OCI-LY7 (cell line): ENCODE data around the gene DBP. TPM values are rescaled to one million over a fixed set of nuclear protein-coding genes. Genes with fewer than 3 reads are reported as not detected.

ENCODE experiments used
- BruUV-seq: library from RNA; stranded (reverse); fragments of 400-500 nt; replicated peaks from 2 replicates; lab custom pipeline; 2021; lab: Mats Ljungman, UMichigan
- CTCF ChIA-PET: fragments of 300-600 bp; sonication (Branson Sonifier 250); formaldehyde crosslinking; loops from one replicate; lab custom pipeline; 2022; ENCODE audit warnings: antibody characterized with exemption; ENCODE audit not compliant: unreplicated experiment; lab: Charles Lee
- POLR2A ChIA-PET: fragments of 300-600 bp; sonication (Branson Sonifier 250); formaldehyde crosslinking; loops from one replicate; lab custom pipeline; 2022; ENCODE audit warnings: antibody characterized with exemption; lab: Charles Lee
- DNase-seq: peaks from one replicate; pipeline ENCODE4 v3.0.0-alpha.2; 2015; ENCODE audit warnings: low spot score
- H2AFZ ChIP-seq: fragments of 200-600 bp; sonication (generic), shearing (Covaris generic); 2 replicates; pipeline ENCODE4 v1.6.1; 2014; ENCODE audit warnings: mild to moderate bottlenecking, antibody characterized with exemption, low read length, moderate library complexity
- H3K27ac ChIP-seq: fragments of 200-600 bp; sonication (generic); 2 replicates; pipeline ENCODE4 v1.5.1; 2014; ENCODE audit warnings: mixed run types, low read depth, mild to moderate bottlenecking, moderate library complexity, low read length, inconsistent platforms; ENCODE audit not compliant: poor library complexity, severe bottlenecking
- H3K36me3 ChIP-seq: fragments of 200-600 bp; sonication (generic); 2 replicates; pipeline ENCODE4 v1.6.1; 2014; ENCODE audit warnings: mild to moderate bottlenecking, antibody characterized with exemption, low read length, moderate library complexity, mixed read lengths; ENCODE audit not compliant: insufficient read depth
- H3K4me1 ChIP-seq: fragments of 200-600 bp; sonication (generic); 2 replicates; pipeline ENCODE4 v1.5.1; 2014; ENCODE audit warnings: mild to moderate bottlenecking, low read length; ENCODE audit not compliant: insufficient read depth, poor library complexity, severe bottlenecking
- H3K4me2 ChIP-seq: fragments of 200-600 bp; sonication (generic); 2 replicates; pipeline ENCODE4 v1.6.1; 2014; ENCODE audit warnings: mild to moderate bottlenecking, low read length
- H3K4me3 ChIP-seq: fragments of 200-600 bp; sonication (generic); 2 replicates; pipeline ENCODE4 v1.5.1; 2014; ENCODE audit warnings: mild to moderate bottlenecking, low read depth, low read length; ENCODE audit not compliant: poor library complexity, severe bottlenecking
- H3K79me2 ChIP-seq: fragments of 200-600 bp; sonication (generic); 2 replicates; pipeline ENCODE4 v1.6.1; 2016; ENCODE audit warnings: low read depth, mild to moderate bottlenecking, low read length, moderate library complexity, mixed read lengths; ENCODE audit not compliant: insufficient read depth
- H3K9me2 ChIP-seq: fragments of 200-600 bp; sonication (generic); 2 replicates; pipeline ENCODE4 v1.6.1; 2016; ENCODE audit warnings: mild to moderate bottlenecking, low read length, mixed read lengths; ENCODE audit not compliant: insufficient read depth
- H3K9me3 ChIP-seq: fragments of 200-600 bp; sonication (generic); 2 replicates; pipeline ENCODE4 v1.6.1; 2014; ENCODE audit warnings: mild to moderate bottlenecking, mixed run types, low read length, mixed read lengths
- H4K20me1 ChIP-seq: fragments of 200-600 bp; sonication (generic); 2 replicates; pipeline ENCODE4 v1.6.1; 2014; ENCODE audit warnings: mild to moderate bottlenecking, antibody characterized with exemption, low read length, moderate library complexity, mixed read lengths; ENCODE audit not compliant: insufficient read depth
- CTCF ChIP-seq: fragments of 200-600 bp; sonication (generic); conservative IDR thresholded peaks from 2 replicates; pipeline ENCODE4 v1.5.1; 2014; ENCODE audit warnings: mild to moderate bottlenecking, antibody characterized with exemption, low read length, moderate library complexity, mixed read lengths
- EZH2phosphoT487 ChIP-seq: fragments of 200-600 bp; sonication (generic); IDR thresholded peaks from 2 replicates; pipeline ENCODE4 v1.6.1; 2018; ENCODE audit warnings: low read depth, borderline replicate concordance, mild to moderate bottlenecking, mixed run types, antibody characterized with exemption, low read length, moderate library complexity, mixed read lengths
- intact Hi-C: fragments of 100-400 bp; cut with micrococcal nuclease; formaldehyde crosslinking; loops from one replicate; pipeline ENCODE4 v1.10.0; 2022; ENCODE audit not compliant: unreplicated experiment
- total RNA-seq, 2 experiments: library from RNA; depleted of rRNA in 1 of 2; stranded (reverse); fragments of >200 nt in 1 of 2; shearing (Covaris generic) in 1 of 2; gene quantifications; 2 replicates each; pipeline ENCODE4 v1.2.3, GENCODE V29; 2014 to 2022

Gene DBP
- total RNA-seq, 2 experiments from 2014 or later = 15.7 to 35.6 TPM

- no peaks in the 10 kb centered on the region for H4K20me1 ChIP-seq
- no peaks in the 10 kb centered on the region for H3K9me2 ChIP-seq
- H3K9me3 ChIP-seq = no peaks in the 10 kb centered on the region
- intact Hi-C loops = loop anchor here (1.0 to 10.0 kb wide), 3 partner anchors 18 to 1040 kb away; partner anchors contain the start of genes PRMT1, RPL18, RPS11 and SPHK2
- H3K4me3 ChIP-seq = peak overlapping the region; percentile 76
- ChIA-PET POLR2A (no interaction called here), CTCF (no interaction called here)
- no TSS peak for BruUV-seq
- peak overlapping the region; percentile 94 for H3K27ac ChIP-seq
- H3K79me2 ChIP-seq = no peaks in the 10 kb centered on the region; the same call in 1 of the 2 replicates
- TF ChIP-seq EZH2phosphoT487 = no peak
- TF ChIP-seq CTCF = no peak
- no peaks in the 10 kb centered on the region for H3K36me3 ChIP-seq
- peaks cover 45% of the 10 kb centered on the region for H3K4me1 ChIP-seq
- H3K4me2 ChIP-seq = peak overlapping the region; percentile 97
- peak; percentile 100 for DNase-seq
- H2AFZ ChIP-seq = peak overlapping the region; percentile 79; the same call in 1 of the 2 replicates
Observed at GRCh38 chr19:48637449-48637947, 319 bp upstream of the DBP start.

GRCh38 chr19:48635966-48636858 lies 967 bp downstream of the DBP start:
- peaks cover 46% of the 10 kb centered on the region for H3K4me1 ChIP-seq
- POLR2A ChIA-PET = no interaction called here
- no TSS peak for BruUV-seq
- H3K79me2 ChIP-seq = no peaks in the 10 kb centered on the region; the same call in 1 of the 2 replicates
- no peaks in the 10 kb centered on the region for H3K9me3 ChIP-seq
- peak overlapping the region; percentile 76 for H3K4me3 ChIP-seq
- peak overlapping the region; percentile 94 for H3K27ac ChIP-seq
- no peak for TF ChIP-seq CTCF
- no peak for TF ChIP-seq EZH2phosphoT487
- CTCF ChIA-PET = no interaction called here
- DNase-seq = no peak
- H2AFZ ChIP-seq = peak overlapping the region; percentile 45; the same call in 1 of the 2 replicates
- peak overlapping the region; percentile 97 for H3K4me2 ChIP-seq
- H4K20me1 ChIP-seq = no peaks in the 10 kb centered on the region
- intact Hi-C loops = loop anchor here (5.0 to 10.0 kb wide), 2 partner anchors 859 to 1041 kb away; partner anchors contain the start of genes PRMT1 and RPS11
- H3K9me2 ChIP-seq = no peaks in the 10 kb centered on the region
- peaks cover 3% of the 10 kb centered on the region; the same call in 1 of the 2 replicates for H3K36me3 ChIP-seq
